ENCODE data around the gene DOCK4.
A peak's percentile ranks its signal among the peaks of the same experiment; 100 is the strongest.
"Not testable (repeated sequence)": the region's sequence is repeated elsewhere in the genome, so short reads cannot be mapped to it uniquely, and the experiment has no call there.

The DOCK4 gene

GRCh38 chr7:112132051-112132694 lies 74.0 kb downstream of the DOCK4 start:
- no peak overlapping the region for H3K27ac ChIP-seq
- TF ChIP-seq CTCF (conservative IDR thresholded peaks at IDR 0.05) (no peak), ZFX (IDR thresholded peaks at IDR 0.05) (no peak)

DNA sequence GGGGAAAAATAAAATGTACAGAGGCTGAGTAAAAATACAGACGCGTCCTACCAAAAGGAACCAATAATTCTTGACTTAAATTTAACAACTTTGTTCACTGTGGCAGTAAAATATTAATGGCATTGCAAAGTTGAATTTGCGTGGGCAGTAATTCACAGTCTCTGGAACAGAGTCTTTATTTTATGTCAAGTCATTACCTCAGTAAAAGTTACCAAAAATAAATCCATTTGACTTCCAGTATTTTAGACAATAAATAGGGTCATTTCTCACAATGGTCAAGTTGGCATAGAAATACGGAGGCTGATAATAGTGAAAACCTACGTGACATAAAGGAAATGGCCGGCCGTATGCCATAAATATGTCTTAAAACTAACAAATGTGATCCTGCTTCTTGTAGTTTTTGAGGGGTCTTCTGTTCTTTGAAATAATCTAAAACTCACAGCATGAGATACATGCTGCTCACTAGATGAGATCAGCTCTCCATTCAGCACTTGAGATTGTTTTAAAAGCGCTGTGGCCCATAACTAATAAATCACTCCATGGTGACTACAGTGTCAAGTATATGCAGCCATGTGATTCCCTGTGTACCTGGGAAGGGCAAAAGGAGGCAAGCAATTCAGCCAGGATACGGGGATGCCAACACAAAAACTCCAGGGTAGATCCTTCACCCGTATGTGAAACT lies 75.3 kb downstream of the DOCK4 start:
- TF ChIP-seq CTCF (conservative IDR thresholded peaks at IDR 0.05) (no peak), ZFX (IDR thresholded peaks at IDR 0.05) (no peak)
- H3K27ac ChIP-seq, result no peak overlapping the region

GRCh38 chr7:112129655-112130323 lies 76.4 kb downstream of the DOCK4 start:
- TF ChIP-seq CTCF (conservative IDR thresholded peaks at IDR 0.05) (no peak), ZFX (IDR thresholded peaks at IDR 0.05) (no peak)
- peak overlapping the region; percentile 45 for H3K27ac ChIP-seq

GRCh38 chr7:112128461-112129425 lies 77.5 kb downstream of the DOCK4 start:
- not testable (repeated sequence) for H3K27ac ChIP-seq

- H3K27ac ChIP-seq, result not testable (repeated sequence)
Measured at GRCh38 chr7:112128041-112128440, 78.2 kb downstream of the DOCK4 start.

DNA sequence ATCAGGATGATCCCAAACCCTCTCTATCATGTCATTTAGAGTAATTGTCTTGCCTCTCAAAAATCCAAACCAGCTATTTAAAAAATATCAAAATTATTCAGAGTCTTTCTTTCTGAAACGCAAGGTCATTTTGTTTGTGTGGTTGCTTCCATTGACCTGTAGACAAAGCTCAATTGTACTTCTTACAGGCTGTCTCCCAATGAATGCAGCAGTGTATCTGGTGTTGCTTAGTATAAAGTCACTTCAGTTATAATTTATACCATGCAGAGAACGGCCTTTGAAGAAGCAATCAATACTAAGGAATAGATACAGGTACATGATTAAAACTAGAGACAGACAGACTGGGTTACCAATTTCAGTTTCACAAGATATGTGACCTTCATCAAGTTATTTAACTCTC lies 80.9 kb downstream of the DOCK4 start:
- no peak overlapping the region for H3K27ac ChIP-seq
- TF ChIP-seq CTCF (conservative IDR thresholded peaks at IDR 0.05) (no peak), ZFX (IDR thresholded peaks at IDR 0.05) (no peak)

- no peak for TF ChIP-seq ZFX (IDR thresholded peaks at IDR 0.05)
- TF ChIP-seq CTCF (conservative IDR thresholded peaks at IDR 0.05), result no peak
- H3K27ac ChIP-seq, result no peak overlapping the region
Measured at GRCh38 chr7:112124061-112124766, 82.0 kb downstream of the DOCK4 start.

Data from C4-2B (cell line).